ENCODE data around the gene RDH12.

The RDH12 gene

GRCh38 chr14:67763158-67763822, 61.6 kb downstream of the RDH12 start:
- Histone ChIP-seq H3K27me3 (ENCODE audit: insufficient read depth, poor library complexity, severe bottlenecking) (no peaks in the 10 kb centered on the region), H3K9me3 (ENCODE audit: severe bottlenecking) (no peaks in the 10 kb centered on the region), H3K27ac (ENCODE audit: poor library complexity, severe bottlenecking) (no peak overlapping the region), H3K36me3 (ENCODE audit: low read depth) (peaks cover 44% of the 10 kb centered on the region), H3K4me3 (ENCODE audit: severe bottlenecking) (no peak overlapping the region), H3K4me1 (ENCODE audit: insufficient read depth, poor library complexity, severe bottlenecking) (no peaks in the 10 kb centered on the region)
- ATAC-seq (ENCODE audit: low read depth) = peak; percentile 31; the same call in 2 of the 3 replicates
- TF ChIP-seq, protein P1, sequence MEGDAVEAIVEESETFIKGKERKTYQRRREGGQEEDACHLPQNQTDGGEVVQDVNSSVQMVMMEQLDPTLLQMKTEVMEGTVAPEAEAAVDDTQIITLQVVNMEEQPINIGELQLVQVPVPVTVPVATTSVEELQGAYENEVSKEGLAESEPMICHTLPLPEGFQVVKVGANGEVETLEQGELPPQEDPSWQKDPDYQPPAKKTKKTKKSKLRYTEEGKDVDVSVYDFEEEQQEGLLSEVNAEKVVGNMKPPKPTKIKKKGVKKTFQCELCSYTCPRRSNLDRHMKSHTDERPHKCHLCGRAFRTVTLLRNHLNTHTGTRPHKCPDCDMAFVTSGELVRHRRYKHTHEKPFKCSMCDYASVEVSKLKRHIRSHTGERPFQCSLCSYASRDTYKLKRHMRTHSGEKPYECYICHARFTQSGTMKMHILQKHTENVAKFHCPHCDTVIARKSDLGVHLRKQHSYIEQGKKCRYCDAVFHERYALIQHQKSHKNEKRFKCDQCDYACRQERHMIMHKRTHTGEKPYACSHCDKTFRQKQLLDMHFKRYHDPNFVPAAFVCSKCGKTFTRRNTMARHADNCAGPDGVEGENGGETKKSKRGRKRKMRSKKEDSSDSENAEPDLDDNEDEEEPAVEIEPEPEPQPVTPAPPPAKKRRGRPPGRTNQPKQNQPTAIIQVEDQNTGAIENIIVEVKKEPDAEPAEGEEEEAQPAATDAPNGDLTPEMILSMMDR (IDR thresholded peaks at IDR 0.05; ENCODE audit: poor library complexity, severe bottlenecking) = no peak
- no peak for DNase-seq (ENCODE audit: low spot score)

DNA sequence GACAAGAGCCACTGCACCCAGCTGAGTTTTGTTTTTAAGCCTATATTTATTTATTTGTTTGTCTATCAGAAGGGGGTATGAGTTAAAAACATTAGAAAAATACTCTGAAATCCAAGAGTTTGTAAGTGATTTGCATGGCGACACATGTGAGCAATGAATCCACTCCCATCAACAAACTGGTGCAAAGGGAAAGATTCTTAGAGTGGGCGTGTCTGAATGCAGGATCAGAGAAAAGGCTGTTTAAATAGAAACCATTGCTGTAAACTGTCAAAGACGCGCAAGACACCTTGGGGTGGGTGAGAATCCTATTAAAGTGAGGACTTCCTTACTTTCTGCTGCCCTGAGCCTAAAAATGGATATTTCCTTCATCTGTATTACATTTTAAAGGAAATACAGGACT, 62.8 kb downstream of the RDH12 start:
- DNase-seq (ENCODE audit: low spot score) = no peak
- no peak for ATAC-seq (ENCODE audit: low read depth)
- Histone ChIP-seq H3K27ac (ENCODE audit: poor library complexity, severe bottlenecking) (no peak overlapping the region), H3K4me3 (ENCODE audit: severe bottlenecking) (no peak overlapping the region), H3K27me3 (ENCODE audit: insufficient read depth, poor library complexity, severe bottlenecking) (no peaks in the 10 kb centered on the region), H3K4me1 (ENCODE audit: insufficient read depth, poor library complexity, severe bottlenecking) (no peaks in the 10 kb centered on the region), H3K9me3 (ENCODE audit: severe bottlenecking) (no peaks in the 10 kb centered on the region), H3K36me3 (ENCODE audit: low read depth) (peaks cover 56% of the 10 kb centered on the region)
- TF ChIP-seq, protein P1 (IDR thresholded peaks at IDR 0.05; ENCODE audit: poor library complexity, severe bottlenecking) = no peak

- Histone ChIP-seq H3K9me3 (ENCODE audit: severe bottlenecking) (no peaks in the 10 kb centered on the region), H3K36me3 (ENCODE audit: low read depth) (peaks cover 61% of the 10 kb centered on the region), H3K4me1 (ENCODE audit: insufficient read depth, poor library complexity, severe bottlenecking) (no peaks in the 10 kb centered on the region), H3K27ac (ENCODE audit: poor library complexity, severe bottlenecking) (no peak overlapping the region), H3K4me3 (ENCODE audit: severe bottlenecking) (no peak overlapping the region), H3K27me3 (ENCODE audit: insufficient read depth, poor library complexity, severe bottlenecking) (no peaks in the 10 kb centered on the region)
- ATAC-seq (ENCODE audit: low read depth) (peak; percentile 51; the same call in 2 of the 3 replicates), DNase-seq (ENCODE audit: low spot score) (no peak)
- TF ChIP-seq, protein P1 (IDR thresholded peaks at IDR 0.05; ENCODE audit: poor library complexity, severe bottlenecking) = no peak
Observed at GRCh38 chr14:67765192-67765834, 63.6 kb downstream of the RDH12 start.

DNA sequence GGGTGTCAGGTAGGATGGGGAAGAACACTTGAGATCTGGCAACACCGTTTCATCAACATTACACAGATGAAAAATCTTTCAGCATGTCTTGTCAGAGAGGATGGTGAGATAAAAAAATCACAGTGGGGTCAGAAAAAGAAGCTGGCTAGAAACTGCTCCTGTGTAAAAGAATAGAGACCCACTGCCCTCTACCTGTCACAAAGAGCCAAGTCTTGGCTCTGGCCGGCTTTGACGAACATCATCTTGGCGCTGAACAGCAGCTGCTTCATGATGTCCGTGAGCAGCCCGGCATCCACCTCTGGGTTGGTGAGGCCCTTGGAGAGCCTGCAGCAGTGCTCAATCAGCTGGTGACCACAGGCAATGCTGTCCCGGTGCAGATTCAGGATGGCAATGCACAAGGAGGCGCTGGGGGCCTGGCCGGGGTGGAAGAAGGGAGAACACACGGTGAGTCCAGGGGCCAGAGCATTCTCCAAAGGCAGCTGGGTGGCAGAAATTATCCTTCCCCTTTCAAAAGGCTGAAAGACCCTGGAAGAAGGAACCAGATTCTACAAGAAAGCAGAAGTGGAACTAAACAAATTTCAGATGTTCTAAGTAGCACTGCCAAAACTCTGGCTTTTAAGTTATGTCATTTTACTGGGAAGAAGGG, 64.5 kb downstream of the RDH12 start:
- no peak for DNase-seq (ENCODE audit: low spot score)
- peaks cover 70% of the 10 kb centered on the region for H3K36me3 ChIP-seq (ENCODE audit: low read depth)
- no peaks in the 10 kb centered on the region for H3K4me1 ChIP-seq (ENCODE audit: insufficient read depth, poor library complexity, severe bottlenecking)
- H3K27ac ChIP-seq (ENCODE audit: poor library complexity, severe bottlenecking) = no peak overlapping the region
- ATAC-seq (ENCODE audit: low read depth) = no peak
- H3K27me3 ChIP-seq (ENCODE audit: insufficient read depth, poor library complexity, severe bottlenecking) = no peaks in the 10 kb centered on the region
- H3K9me3 ChIP-seq (ENCODE audit: severe bottlenecking) = no peaks in the 10 kb centered on the region
- no peak overlapping the region for H3K4me3 ChIP-seq (ENCODE audit: severe bottlenecking)
- TF ChIP-seq, protein P1 (IDR thresholded peaks at IDR 0.05; ENCODE audit: poor library complexity, severe bottlenecking) = no peak
